Measurements from ENCODE around the gene FZD10. TPM values are rescaled to one million over a fixed set of nuclear protein-coding genes. Genes with fewer than 3 reads are reported as not detected.
A peak's percentile ranks its signal among the peaks of the same experiment; 100 is the strongest.

The FZD10 gene
- total and polyA plus RNA-seq, 10 donors: 0.02 to 0.20 (median 0.11) TPM; not detected in 5

GRCh38 chr12:130124605-130125244, 37.5 kb upstream of the FZD10 start:
- TF ChIP-seq POLR2A (IDR thresholded peaks at IDR 0.05): no peak
- no peak for TF ChIP-seq POLR2AphosphoS5 (IDR thresholded peaks at IDR 0.05)
- no peak for TF ChIP-seq CTCF (IDR thresholded peaks at IDR 0.05 in 8 of 11, conservative IDR thresholded peaks at IDR 0.05 in 3 of 11)
- intact Hi-C loops (cut with DNase I; ENCODE audit: low total_unique reads): no loop called here
- Histone ChIP-seq H3K9me3 (peaks cover 0 to 20% (median 0%) of the 10 kb centered on the region in 8 donors), H3K27me3 (replicated peaks in 1 of 7) (peaks cover 0 to 18% (median 0%) of the 10 kb centered on the region in 7 donors), H3K27ac (no peak overlapping the region), H3K4me3 (no peak overlapping the region), H3K4me1 (no peaks in the 10 kb centered on the region), H3K36me3 (no peaks in the 10 kb centered on the region)
- WGBS, 5 donors: 79 to 89% (median 81%) methylated on average over 15 of the region's 15 CpGs
- peak; percentile 41 for DNase-seq

DNA sequence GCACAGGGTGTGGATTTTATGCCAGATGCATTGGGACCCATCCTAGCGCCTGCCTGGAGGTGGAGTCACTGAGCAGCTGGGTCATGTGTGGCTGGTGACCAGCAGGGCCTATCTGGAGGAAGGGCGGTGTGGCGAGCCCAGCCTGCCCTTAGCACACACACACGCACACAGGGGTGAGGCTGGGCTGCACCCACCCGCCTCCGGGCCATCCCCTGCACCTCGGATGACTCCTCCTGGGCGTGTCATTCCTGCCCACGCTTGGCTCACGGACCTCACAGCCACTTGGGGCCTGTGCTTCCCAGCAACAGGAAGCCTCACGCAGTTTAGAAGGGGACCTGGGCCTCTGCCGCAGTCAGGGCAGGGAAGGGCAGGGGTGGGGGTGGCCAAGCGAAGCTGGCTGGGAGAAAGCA, 36.2 kb upstream of the FZD10 start:
- intact Hi-C loops (cut with DNase I; ENCODE audit: low total_unique reads): no loop called here
- H3K4me1 ChIP-seq: no peaks in the 10 kb centered on the region
- H3K36me3 ChIP-seq: no peaks in the 10 kb centered on the region
- DNase-seq: peak; percentile 29
- H3K4me3 ChIP-seq: no peak overlapping the region
- peaks cover 0 to 12% (median 0%) of the 10 kb centered on the region in 7 donors for H3K27me3 ChIP-seq (replicated peaks in 1 of 7)
- TF ChIP-seq POLR2AphosphoS5 (IDR thresholded peaks at IDR 0.05) (no peak), CTCF (IDR thresholded peaks at IDR 0.05 in 8 of 11, conservative IDR thresholded peaks at IDR 0.05 in 3 of 11) (no peak), POLR2A (IDR thresholded peaks at IDR 0.05) (no peak)
- H3K27ac ChIP-seq: no peak overlapping the region
- H3K9me3 ChIP-seq: peaks cover 0 to 20% (median 0%) of the 10 kb centered on the region in 8 donors
- WGBS, 5 donors: 57 to 68% (median 66%) methylated on average over 3 to 13 of the region's 13 CpGs

GRCh38 chr12:130127532-130127911, 34.7 kb upstream of the FZD10 start:
- DNase-seq: peak; percentile 4

More at GRCh38 chr12:130127532-130127911, 34.7 kb upstream of the FZD10 start:
- peaks cover 0 to 17% (median 0%) of the 10 kb centered on the region in 7 donors for H3K27me3 ChIP-seq (replicated peaks in 1 of 7)
- WGBS, 5 donors: 68 to 88% (median 83%) methylated on average over 3 of the region's 3 CpGs
- no peak overlapping the region for H3K4me3 ChIP-seq
- intact Hi-C loops (cut with DNase I; ENCODE audit: low total_unique reads): no loop called here
- H3K36me3 ChIP-seq: no peaks in the 10 kb centered on the region
- no peak overlapping the region for H3K27ac ChIP-seq
- H3K9me3 ChIP-seq: peaks cover 0 to 20% (median 0%) of the 10 kb centered on the region in 8 donors
- TF ChIP-seq POLR2AphosphoS5 (IDR thresholded peaks at IDR 0.05): no peak
- no peak for TF ChIP-seq POLR2A (IDR thresholded peaks at IDR 0.05)
- TF ChIP-seq CTCF (IDR thresholded peaks at IDR 0.05 in 8 of 11, conservative IDR thresholded peaks at IDR 0.05 in 3 of 11): no peak
- H3K4me1 ChIP-seq: no peaks in the 10 kb centered on the region

Data from spleen (tissue), 11 donors.